WTC11 (cell line): ENCODE data around the gene HBG1. TPM values are rescaled to one million over a fixed set of nuclear protein-coding genes. Genes with fewer than 3 reads are reported as not detected.

ENCODE experiments used
- ATAC-seq: fragments of 200-7000 bp; cut with Tn5 transposase; 2 replicates; pipeline ENCODE4 v1.10.0; 2021; ENCODE audit warnings: mild to moderate bottlenecking, moderate library complexity
- CTCF ChIA-PET: fragments of 300-600 bp; sonication (Branson Sonifier 250); formaldehyde crosslinking; loops from one replicate; lab custom pipeline; 2021; ENCODE audit warnings: antibody characterized with exemption; lab: Charles Lee
- POLR2A ChIA-PET: fragments of 350-600 bp; sonication (Branson Sonifier 250); formaldehyde crosslinking; loops from one replicate; lab custom pipeline; 2021; ENCODE audit warnings: antibody characterized with exemption; lab: Charles Lee
- DNase-seq: peaks from one replicate; pipeline ENCODE4 v3.0.0; 2021; ENCODE audit warnings: low spot score
- H3K27ac Mint-ChIP-seq: 2 replicates; pipeline ENCODE4 v1.8.0; 2021; ENCODE audit warnings: mixed read lengths
- H3K27me3 Mint-ChIP-seq: 2 replicates; pipeline ENCODE4 v1.8.0; 2021; ENCODE audit warnings: low read depth, mild to moderate bottlenecking, moderate library complexity, mixed read lengths
- H3K36me3 Mint-ChIP-seq: 2 replicates; pipeline ENCODE4 v1.8.0; 2021; ENCODE audit warnings: mixed read lengths
- H3K4me1 Mint-ChIP-seq: 2 replicates; pipeline ENCODE4 v1.8.0; 2022; ENCODE audit warnings: mixed read lengths
- H3K4me3 Mint-ChIP-seq: 2 replicates; pipeline ENCODE4 v1.8.0; 2021; ENCODE audit warnings: mild to moderate bottlenecking, moderate library complexity, mixed read lengths
- H3K9me3 Mint-ChIP-seq: 2 replicates; pipeline ENCODE4 v1.8.0; 2021; ENCODE audit warnings: mixed read lengths
- ELF4 ChIP-seq: sonication (generic); formaldehyde crosslinking; IDR thresholded peaks from 2 replicates; pipeline ENCODE4 v1.8.1; 2022; ENCODE audit warnings: low read depth, mild to moderate bottlenecking, moderate library complexity, missing genetic modification reagents
- FOXK1 ChIP-seq: sonication (generic); formaldehyde crosslinking; IDR thresholded peaks from 2 replicates; pipeline ENCODE4 v1.8.0; 2022; ENCODE audit warnings: mild to moderate bottlenecking, moderate library complexity, missing genetic modification reagents
- FOXP1 ChIP-seq: sonication (generic); formaldehyde crosslinking; IDR thresholded peaks from 2 replicates; pipeline ENCODE4 v1.8.0; 2022; ENCODE audit warnings: missing genetic modification reagents, mild to moderate bottlenecking, moderate library complexity, borderline replicate concordance
- IRF2 ChIP-seq: sonication (generic); formaldehyde crosslinking; IDR thresholded peaks from 2 replicates; pipeline ENCODE4 v1.8.0; 2022; ENCODE audit warnings: low read depth, missing genetic modification reagents, borderline replicate concordance
- NFE2L1 ChIP-seq: sonication (generic); formaldehyde crosslinking; IDR thresholded peaks from 2 replicates; pipeline ENCODE4 v1.8.1; 2023; ENCODE audit warnings: missing genetic modification reagents
- NR1H2 ChIP-seq: sonication (generic); formaldehyde crosslinking; IDR thresholded peaks from 2 replicates; pipeline ENCODE4 v1.9.0; 2021; ENCODE audit warnings: mild to moderate bottlenecking, moderate library complexity, missing genetic modification reagents
- OVOL2 ChIP-seq: fragments of 250-450 bp; sonication (Bioruptor Pico); IDR thresholded peaks from 2 replicates; pipeline ENCODE4 v1.9.0; 2021; ENCODE audit warnings: mild to moderate bottlenecking, borderline replicate concordance
- RELA ChIP-seq: sonication (generic); formaldehyde crosslinking; IDR thresholded peaks from 2 replicates; pipeline ENCODE4 v1.8.1; 2022; ENCODE audit warnings: missing genetic modification reagents, mild to moderate bottlenecking, borderline replicate concordance
- RORB ChIP-seq: fragments of 250-450 bp; sonication (Bioruptor Pico); IDR thresholded peaks from 2 replicates; pipeline ENCODE4 v1.9.0; 2021; ENCODE audit warnings: mild to moderate bottlenecking
- SMAD3 ChIP-seq: sonication (generic); formaldehyde crosslinking; IDR thresholded peaks from 2 replicates; pipeline ENCODE4 v1.8.0; 2022; ENCODE audit warnings: missing genetic modification reagents, mild to moderate bottlenecking, borderline replicate concordance
- TEAD4 ChIP-seq: sonication (generic); formaldehyde crosslinking; IDR thresholded peaks from 2 replicates; pipeline ENCODE4 v1.8.0; 2022; ENCODE audit warnings: mild to moderate bottlenecking, missing genetic modification reagents
- total RNA-seq: library from RNA; stranded (reverse); gene quantifications from 3 replicates; pipeline ENCODE4 v1.2.3, GENCODE V29; 2021
- TF ChIP-seq, protein P1 (sequence below): sonication (generic); formaldehyde crosslinking; IDR thresholded peaks from 2 replicates; pipeline ENCODE4 v1.8.1; 2022; ENCODE audit warnings: mild to moderate bottlenecking, moderate library complexity, missing genetic modification reagents
- TF ChIP-seq, protein P2 (sequence below): sonication (generic); formaldehyde crosslinking; IDR thresholded peaks from 2 replicates; pipeline ENCODE4 v1.8.0; 2023; ENCODE audit warnings: mild to moderate bottlenecking, missing genetic modification reagents
- TF ChIP-seq, protein P3 (sequence below): sonication (generic); formaldehyde crosslinking; IDR thresholded peaks from 2 replicates; pipeline ENCODE4 v1.8.1; 2022; ENCODE audit warnings: low read depth, mild to moderate bottlenecking, moderate library complexity, missing genetic modification reagents, borderline replicate concordance
- TF ChIP-seq, protein P4 (sequence below): sonication (generic); formaldehyde crosslinking; IDR thresholded peaks from 2 replicates; pipeline ENCODE4 v1.8.1; 2023; ENCODE audit warnings: mild to moderate bottlenecking, moderate library complexity, missing genetic modification reagents
- TF ChIP-seq, protein P5 (sequence below): sonication (generic); formaldehyde crosslinking; IDR thresholded peaks from 2 replicates; pipeline ENCODE4 v1.8.1; 2022; ENCODE audit warnings: low read depth, missing genetic modification reagents, borderline replicate concordance

The HBG1 gene
- total RNA-seq, 1 experiment from 2014 or later, result 3.4 TPM

DNA sequence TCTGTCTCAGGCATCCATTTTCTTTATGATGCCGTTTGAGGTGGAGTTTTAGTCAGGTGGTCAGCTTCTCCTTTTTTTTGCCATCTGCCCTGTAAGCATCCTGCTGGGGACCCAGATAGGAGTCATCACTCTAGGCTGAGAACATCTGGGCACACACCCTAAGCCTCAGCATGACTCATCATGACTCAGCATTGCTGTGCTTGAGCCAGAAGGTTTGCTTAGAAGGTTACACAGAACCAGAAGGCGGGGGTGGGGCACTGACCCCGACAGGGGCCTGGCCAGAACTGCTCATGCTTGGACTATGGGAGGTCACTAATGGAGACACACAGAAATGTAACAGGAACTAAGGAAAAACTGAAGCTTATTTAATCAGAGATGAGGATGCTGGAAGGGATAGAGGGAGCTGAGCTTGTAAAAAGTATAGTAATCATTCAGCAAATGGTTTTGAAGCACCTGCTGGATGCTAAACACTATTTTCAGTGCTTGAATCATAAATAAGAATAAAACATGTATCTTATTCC lies 31.0 kb upstream of the HBG1 start (continued):
- TF ChIP-seq SMAD3 (no peak), IRF2 (CRISPR knock-in tag) (no peak), TEAD4 (CRISPR knock-in tag) (no peak)
- TF ChIP-seq, protein P1, sequence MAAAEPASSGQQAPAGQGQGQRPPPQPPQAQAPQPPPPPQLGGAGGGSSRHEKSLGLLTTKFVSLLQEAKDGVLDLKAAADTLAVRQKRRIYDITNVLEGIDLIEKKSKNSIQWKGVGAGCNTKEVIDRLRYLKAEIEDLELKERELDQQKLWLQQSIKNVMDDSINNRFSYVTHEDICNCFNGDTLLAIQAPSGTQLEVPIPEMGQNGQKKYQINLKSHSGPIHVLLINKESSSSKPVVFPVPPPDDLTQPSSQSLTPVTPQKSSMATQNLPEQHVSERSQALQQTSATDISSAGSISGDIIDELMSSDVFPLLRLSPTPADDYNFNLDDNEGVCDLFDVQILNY (CRISPR knock-in tag), result no peak
- TF ChIP-seq, protein P2, sequence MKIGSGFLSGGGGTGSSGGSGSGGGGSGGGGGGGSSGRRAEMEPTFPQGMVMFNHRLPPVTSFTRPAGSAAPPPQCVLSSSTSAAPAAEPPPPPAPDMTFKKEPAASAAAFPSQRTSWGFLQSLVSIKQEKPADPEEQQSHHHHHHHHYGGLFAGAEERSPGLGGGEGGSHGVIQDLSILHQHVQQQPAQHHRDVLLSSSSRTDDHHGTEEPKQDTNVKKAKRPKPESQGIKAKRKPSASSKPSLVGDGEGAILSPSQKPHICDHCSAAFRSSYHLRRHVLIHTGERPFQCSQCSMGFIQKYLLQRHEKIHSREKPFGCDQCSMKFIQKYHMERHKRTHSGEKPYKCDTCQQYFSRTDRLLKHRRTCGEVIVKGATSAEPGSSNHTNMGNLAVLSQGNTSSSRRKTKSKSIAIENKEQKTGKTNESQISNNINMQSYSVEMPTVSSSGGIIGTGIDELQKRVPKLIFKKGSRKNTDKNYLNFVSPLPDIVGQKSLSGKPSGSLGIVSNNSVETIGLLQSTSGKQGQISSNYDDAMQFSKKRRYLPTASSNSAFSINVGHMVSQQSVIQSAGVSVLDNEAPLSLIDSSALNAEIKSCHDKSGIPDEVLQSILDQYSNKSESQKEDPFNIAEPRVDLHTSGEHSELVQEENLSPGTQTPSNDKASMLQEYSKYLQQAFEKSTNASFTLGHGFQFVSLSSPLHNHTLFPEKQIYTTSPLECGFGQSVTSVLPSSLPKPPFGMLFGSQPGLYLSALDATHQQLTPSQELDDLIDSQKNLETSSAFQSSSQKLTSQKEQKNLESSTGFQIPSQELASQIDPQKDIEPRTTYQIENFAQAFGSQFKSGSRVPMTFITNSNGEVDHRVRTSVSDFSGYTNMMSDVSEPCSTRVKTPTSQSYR (CRISPR knock-in tag), result no peak

DNA sequence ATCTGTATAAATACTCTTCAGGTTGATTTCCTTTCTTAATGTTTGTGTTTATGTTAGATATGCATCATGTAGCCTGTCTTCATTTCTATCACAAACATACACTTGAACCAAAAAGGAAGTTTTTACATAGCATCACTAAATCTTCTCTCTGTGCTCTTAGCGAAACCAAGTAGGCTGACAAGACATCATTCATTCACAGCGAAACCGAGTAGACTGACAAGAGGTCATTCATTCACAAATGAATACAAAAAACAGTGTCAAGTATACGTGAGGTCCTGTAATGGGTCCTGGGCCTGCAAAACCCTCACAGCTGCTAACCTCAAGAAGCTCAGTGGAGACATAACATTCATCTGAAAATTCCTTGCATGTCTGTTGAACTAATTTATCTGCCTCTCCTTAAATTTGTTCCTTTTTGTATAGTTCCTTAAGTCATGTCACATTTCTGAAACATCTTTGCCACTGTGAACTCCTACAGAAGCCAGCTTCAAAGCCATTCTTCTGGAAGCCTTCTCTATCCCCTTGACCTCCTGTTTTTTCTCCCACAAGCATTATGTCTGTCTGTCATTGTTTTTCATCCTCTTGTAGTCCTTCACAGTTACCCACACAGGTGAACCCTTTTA lies 29.9 kb upstream of the HBG1 start:
- H3K9me3 Mint-ChIP-seq, result no peaks in the 10 kb centered on the region; the same call in 1 of the 2 replicates
- CTCF ChIA-PET, result no interaction called here
- no peak for ATAC-seq
- POLR2A ChIA-PET, result interaction anchor here (1.0 kb wide), 1 partner anchor 9 kb away, joined by 3 read pairs; the partner anchor contains the start of gene HBE1
- TF ChIP-seq OVOL2 (CRISPR knock-in tag) (no peak), RELA (no peak), NR1H2 (CRISPR knock-in tag) (no peak), RORB (no peak)
- TF ChIP-seq, protein P3, sequence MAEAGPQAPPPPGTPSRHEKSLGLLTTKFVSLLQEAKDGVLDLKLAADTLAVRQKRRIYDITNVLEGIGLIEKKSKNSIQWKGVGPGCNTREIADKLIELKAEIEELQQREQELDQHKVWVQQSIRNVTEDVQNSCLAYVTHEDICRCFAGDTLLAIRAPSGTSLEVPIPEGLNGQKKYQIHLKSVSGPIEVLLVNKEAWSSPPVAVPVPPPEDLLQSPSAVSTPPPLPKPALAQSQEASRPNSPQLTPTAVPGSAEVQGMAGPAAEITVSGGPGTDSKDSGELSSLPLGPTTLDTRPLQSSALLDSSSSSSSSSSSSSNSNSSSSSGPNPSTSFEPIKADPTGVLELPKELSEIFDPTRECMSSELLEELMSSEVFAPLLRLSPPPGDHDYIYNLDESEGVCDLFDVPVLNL, result no peak
- H3K36me3 Mint-ChIP-seq, result no peaks in the 10 kb centered on the region
- H3K4me1 Mint-ChIP-seq, result peaks cover 5% of the 10 kb centered on the region
- H3K27ac Mint-ChIP-seq, result no peak overlapping the region
- H3K4me3 Mint-ChIP-seq, result no peak overlapping the region
- no peak for DNase-seq
- H3K27me3 Mint-ChIP-seq, result no peaks in the 10 kb centered on the region

DNA sequence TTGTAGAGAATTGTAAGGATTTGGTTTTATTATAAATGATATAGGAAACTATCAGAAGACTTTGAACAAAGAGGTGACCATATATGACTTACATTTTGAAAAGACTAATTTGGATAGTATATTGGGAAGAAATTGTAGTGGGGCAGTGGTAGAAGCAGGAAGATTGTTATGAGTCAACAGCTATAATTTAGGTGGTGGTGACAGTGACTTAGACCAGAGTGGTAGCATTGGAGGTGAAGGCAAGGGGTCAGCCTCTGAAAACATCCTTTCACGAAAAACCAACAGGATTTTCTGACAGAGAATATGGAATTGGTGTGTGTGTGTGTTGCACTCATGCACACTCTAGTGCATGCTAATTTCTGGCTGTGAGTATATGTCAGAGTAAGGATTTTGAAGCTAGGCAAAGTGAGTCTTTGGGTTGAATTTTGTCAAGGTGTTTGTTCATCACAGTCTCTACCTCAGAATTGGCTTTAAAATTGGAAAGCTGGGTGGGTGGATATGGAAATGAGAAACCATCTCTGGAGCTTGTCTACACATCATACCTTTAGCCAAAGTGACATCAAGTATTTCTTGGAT lies 28.2 kb upstream of the HBG1 start:
- CTCF ChIA-PET, result no interaction called here
- H3K27ac Mint-ChIP-seq, result no peak overlapping the region

More for the DNA sequence above, 28.2 kb upstream of the HBG1 start:
- POLR2A ChIA-PET, result no interaction called here
- no peak overlapping the region for H3K4me3 Mint-ChIP-seq
- no peaks in the 10 kb centered on the region for H3K36me3 Mint-ChIP-seq
- no peak for DNase-seq
- peaks cover 9% of the 10 kb centered on the region for H3K4me1 Mint-ChIP-seq
- H3K9me3 Mint-ChIP-seq, result no peaks in the 10 kb centered on the region
- TF ChIP-seq FOXK1 (CRISPR knock-in tag) (no peak), RORB (no peak), NFE2L1 (CRISPR knock-in tag) (no peak), ELF4 (CRISPR knock-in tag) (no peak), FOXP1 (CRISPR knock-in tag) (no peak)
- TF ChIP-seq, protein P4, sequence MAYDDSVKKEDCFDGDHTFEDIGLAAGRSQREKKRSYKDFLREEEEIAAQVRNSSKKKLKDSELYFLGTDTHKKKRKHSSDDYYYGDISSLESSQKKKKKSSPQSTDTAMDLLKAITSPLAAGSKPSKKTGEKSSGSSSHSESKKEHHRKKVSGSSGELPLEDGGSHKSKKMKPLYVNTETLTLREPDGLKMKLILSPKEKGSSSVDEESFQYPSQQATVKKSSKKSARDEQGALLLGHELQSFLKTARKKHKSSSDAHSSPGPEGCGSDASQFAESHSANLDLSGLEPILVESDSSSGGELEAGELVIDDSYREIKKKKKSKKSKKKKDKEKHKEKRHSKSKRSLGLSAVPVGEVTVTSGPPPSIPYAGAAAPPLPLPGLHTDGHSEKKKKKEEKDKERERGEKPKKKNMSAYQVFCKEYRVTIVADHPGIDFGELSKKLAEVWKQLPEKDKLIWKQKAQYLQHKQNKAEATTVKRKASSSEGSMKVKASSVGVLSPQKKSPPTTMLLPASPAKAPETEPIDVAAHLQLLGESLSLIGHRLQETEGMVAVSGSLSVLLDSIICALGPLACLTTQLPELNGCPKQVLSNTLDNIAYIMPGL (CRISPR knock-in tag), result no peak
- TF ChIP-seq, protein P5, sequence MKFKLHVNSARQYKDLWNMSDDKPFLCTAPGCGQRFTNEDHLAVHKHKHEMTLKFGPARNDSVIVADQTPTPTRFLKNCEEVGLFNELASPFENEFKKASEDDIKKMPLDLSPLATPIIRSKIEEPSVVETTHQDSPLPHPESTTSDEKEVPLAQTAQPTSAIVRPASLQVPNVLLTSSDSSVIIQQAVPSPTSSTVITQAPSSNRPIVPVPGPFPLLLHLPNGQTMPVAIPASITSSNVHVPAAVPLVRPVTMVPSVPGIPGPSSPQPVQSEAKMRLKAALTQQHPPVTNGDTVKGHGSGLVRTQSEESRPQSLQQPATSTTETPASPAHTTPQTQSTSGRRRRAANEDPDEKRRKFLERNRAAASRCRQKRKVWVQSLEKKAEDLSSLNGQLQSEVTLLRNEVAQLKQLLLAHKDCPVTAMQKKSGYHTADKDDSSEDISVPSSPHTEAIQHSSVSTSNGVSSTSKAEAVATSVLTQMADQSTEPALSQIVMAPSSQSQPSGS (CRISPR knock-in tag), result no peak
- TF ChIP-seq, all 79 proteins: peak for 0
- ATAC-seq, result no peak
- H3K27me3 Mint-ChIP-seq, result no peaks in the 10 kb centered on the region
